Nephron (organoid): ENCODE results near the gene ARMC6.
"Not testable (repeated sequence)": the region's sequence is repeated elsewhere in the genome, so short reads cannot be mapped to it uniquely, and the experiment has no call there.

Experiments
- H3K27ac Mint-ChIP-seq, 3 experiments: 2 replicates each; pipeline ENCODE4 v1.8.0; 2020; ENCODE audit warnings: mixed read lengths in 3 of 3, mild to moderate bottlenecking in 2 of 3, moderate library complexity in 1 of 3
- H3K27me3 Mint-ChIP-seq: 2 replicates; pipeline ENCODE4 v1.8.0; 2021; ENCODE audit warnings: low read depth, mild to moderate bottlenecking, moderate library complexity, mixed read lengths
- H3K36me3 Mint-ChIP-seq: 2 replicates; pipeline ENCODE4 v1.8.0; 2020; ENCODE audit warnings: low read depth, mixed read lengths
- H3K4me1 Mint-ChIP-seq: 2 replicates; pipeline ENCODE4 v1.8.0; 2020; ENCODE audit warnings: mixed read lengths
- H3K4me3 Mint-ChIP-seq, 3 experiments: 2 replicates each; pipeline ENCODE4 v1.8.0; 2020; ENCODE audit warnings: mild to moderate bottlenecking in 3 of 3, mixed read lengths in 3 of 3, moderate library complexity in 2 of 3
- H3K9me3 Mint-ChIP-seq: 2 replicates; pipeline ENCODE4 v1.8.0; 2020; ENCODE audit warnings: mixed read lengths
- CTCF ChIP-seq, 3 experiments: fragments of 200-600 bp; sonication (generic); IDR thresholded peaks; one replicate each; pipeline ENCODE4 v1.5.0; 2021; ENCODE audit warnings: antibody characterized with exemption in 3 of 3; ENCODE audit not compliant: unreplicated experiment in 3 of 3

ARMC6 gene

GRCh38 chr19:19098084-19098702, 64.8 kb downstream of the ARMC6 start:
- Mint-ChIP-seq H3K36me3 (peaks cover 9% of the 10 kb centered on the region), H3K4me1 (no peaks in the 10 kb centered on the region), H3K4me3 (no peak overlapping the region)

GRCh38 chr19:19098703-19099632, 65.6 kb downstream of the ARMC6 start:
- H3K27ac Mint-ChIP-seq = peak overlapping the region in 2 of 3 experiments; percentile 60 to 74
- no peaks in the 10 kb centered on the region for H3K4me1 Mint-ChIP-seq
- TF ChIP-seq CTCF (IDR thresholded peaks at IDR 0.05; ENCODE audit: unreplicated experiment in 3 of 3) = no peak
- no peaks in the 10 kb centered on the region for H3K9me3 Mint-ChIP-seq
- no peaks in the 10 kb centered on the region for H3K27me3 Mint-ChIP-seq
- H3K4me3 Mint-ChIP-seq = no peak overlapping the region
- peaks cover 9% of the 10 kb centered on the region for H3K36me3 Mint-ChIP-seq

More at GRCh38 chr19:19098084-19098702, 64.8 kb downstream of the ARMC6 start:
- Mint-ChIP-seq H3K27ac (no peak overlapping the region), H3K9me3 (no peaks in the 10 kb centered on the region), H3K27me3 (no peaks in the 10 kb centered on the region)
- TF ChIP-seq CTCF (IDR thresholded peaks at IDR 0.05; ENCODE audit: unreplicated experiment in 3 of 3) = no peak

- TF ChIP-seq CTCF (IDR thresholded peaks at IDR 0.05; ENCODE audit: unreplicated experiment in 3 of 3) = no peak
- Mint-ChIP-seq H3K27ac (no peak overlapping the region), H3K4me1 (peaks cover 17% of the 10 kb centered on the region), H3K36me3 (peaks cover 9% of the 10 kb centered on the region), H3K9me3 (no peaks in the 10 kb centered on the region), H3K4me3 (no peak overlapping the region), H3K27me3 (no peaks in the 10 kb centered on the region)
Measured at GRCh38 chr19:19101540-19101939, 68.1 kb downstream of the ARMC6 start.

GRCh38 chr19:19102566-19102965, 69.2 kb downstream of the ARMC6 start:
- not testable (repeated sequence) for H3K4me3 Mint-ChIP-seq, H3K9me3 Mint-ChIP-seq, H3K27ac Mint-ChIP-seq, H3K27me3 Mint-ChIP-seq
- Mint-ChIP-seq H3K4me1 (peaks cover 17% of the 10 kb centered on the region), H3K36me3 (peaks cover 11% of the 10 kb centered on the region)

GRCh38 chr19:19103167-19103566, 69.8 kb downstream of the ARMC6 start:
- Mint-ChIP-seq H3K4me3 (no peak overlapping the region), H3K27me3 (no peaks in the 10 kb centered on the region), H3K9me3 (no peaks in the 10 kb centered on the region), H3K27ac (no peak overlapping the region), H3K4me1 (peaks cover 17% of the 10 kb centered on the region), H3K36me3 (peaks cover 11% of the 10 kb centered on the region)
- TF ChIP-seq CTCF (IDR thresholded peaks at IDR 0.05; ENCODE audit: unreplicated experiment in 3 of 3) = no peak

GRCh38 chr19:19105365-19106055, 72.1 kb downstream of the ARMC6 start:
- no peak for TF ChIP-seq CTCF (IDR thresholded peaks at IDR 0.05; ENCODE audit: unreplicated experiment in 3 of 3)
- peak overlapping the region; percentile 68 to 94 (median 85) for H3K27ac Mint-ChIP-seq
- peaks cover 9% of the 10 kb centered on the region for H3K27me3 Mint-ChIP-seq
- peaks cover 22% of the 10 kb centered on the region for H3K4me1 Mint-ChIP-seq
- H3K36me3 Mint-ChIP-seq = peaks cover 11% of the 10 kb centered on the region
- peak overlapping the region; percentile 76 to 81 (median 79) for H3K4me3 Mint-ChIP-seq
- no peaks in the 10 kb centered on the region for H3K9me3 Mint-ChIP-seq
